DND-41 (cell line): Measurements from ENCODE around the gene MICAL2.

ENCODE experiments used
- CTCF ChIP-seq: IDR thresholded peaks from 2 replicates; pipeline ENCODE4 v1.5.1; 2012; ENCODE audit warnings: borderline replicate concordance, low read length, moderate library complexity, mild to moderate bottlenecking; ENCODE audit not compliant: poor library complexity, severe bottlenecking; ENCODE audit errors: extremely low read depth
- EZH2 ChIP-seq: IDR thresholded peaks from 3 replicates; pipeline ENCODE4 v1.6.1; 2012; ENCODE audit warnings: borderline replicate concordance, low read depth, mild to moderate bottlenecking, moderate library complexity, low read length, inconsistent platforms; ENCODE audit not compliant: severe bottlenecking

- TF ChIP-seq EZH2 (no peak), CTCF (no peak)
Observed at GRCh38 chr11:12226093-12226492, 115.7 kb downstream of the MICAL2 start.
